ENCODE results near the gene MAOB. TPM values are rescaled to one million over a fixed set of nuclear protein-coding genes. Genes with fewer than 3 reads are reported as not detected.

The MAOB gene
- total RNA-seq, 1 experiment from 2014 or later, result not detected

GRCh38 chrX:43909141-43909540 is 26.9 kb upstream of the MAOB start:
- BruUV-seq (replicated peaks), result no TSS peak
- Histone ChIP-seq H3F3A (ENCODE audit: low read length, unreplicated experiment) (no peaks in the 10 kb centered on the region), H2AFZ (ENCODE audit: low read length) (no peak overlapping the region), H3K27me3 (ENCODE audit: low read length) (no peaks in the 10 kb centered on the region), H3K4me3 (ENCODE audit: low read length) (no peak overlapping the region), H3K9me3 (ENCODE audit: low read length) (no peaks in the 10 kb centered on the region), H3K4me1 (ENCODE audit: insufficient read depth, low read length) (no peaks in the 10 kb centered on the region), H3K79me2 (ENCODE audit: low read length) (no peaks in the 10 kb centered on the region), H3K4me2 (ENCODE audit: low read length) (no peak overlapping the region), H3K36me3 (ENCODE audit: low read depth, low read length) (no peaks in the 10 kb centered on the region), H3K9me2 (replicated peaks; ENCODE audit: low read length) (no peaks in the 10 kb centered on the region), H3K27ac (ENCODE audit: low read length) (no peak overlapping the region), H3K9ac (ENCODE audit: low read length) (no peak overlapping the region), H4K20me1 (ENCODE audit: low read length) (no peaks in the 10 kb centered on the region)
- POLR2A ChIA-PET (ENCODE audit: unreplicated experiment), result no interaction called here
- DNase-seq (no peak), ATAC-seq (no peak)
- CTCF ChIA-PET, result no interaction called here
- no peak for TF ChIP-seq EZH2 (IDR thresholded peaks at IDR 0.05; ENCODE audit: low read length, unreplicated experiment)
- intact Hi-C loops (cut with micrococcal nuclease), result no loop called here

- no peak for DNase-seq
- POLR2A ChIA-PET (ENCODE audit: unreplicated experiment), result no interaction called here
These were observed 17.9 kb upstream of the MAOB start for GRCh38 chrX:43899878-43900815.

GRCh38 chrX:43898406-43899035 is 16.3 kb upstream of the MAOB start:
- Histone ChIP-seq H3K27me3 (ENCODE audit: low read length) (peaks cover 4% of the 10 kb centered on the region; the same call in 1 of the 2 replicates), H3K9me3 (ENCODE audit: low read length) (no peaks in the 10 kb centered on the region), H3K4me2 (ENCODE audit: low read length) (no peak overlapping the region), H4K20me1 (ENCODE audit: low read length) (no peaks in the 10 kb centered on the region), H3K4me3 (ENCODE audit: low read length) (no peak overlapping the region), H3K36me3 (ENCODE audit: low read depth, low read length) (no peaks in the 10 kb centered on the region), H3K79me2 (ENCODE audit: low read length) (no peaks in the 10 kb centered on the region), H3K9ac (ENCODE audit: low read length) (no peak overlapping the region), H3F3A (ENCODE audit: low read length, unreplicated experiment) (no peaks in the 10 kb centered on the region), H3K4me1 (ENCODE audit: insufficient read depth, low read length) (no peaks in the 10 kb centered on the region), H3K9me2 (replicated peaks; ENCODE audit: low read length) (no peaks in the 10 kb centered on the region), H3K27ac (ENCODE audit: low read length) (no peak overlapping the region), H2AFZ (ENCODE audit: low read length) (no peak overlapping the region)
- CTCF ChIA-PET, result no interaction called here
- DNase-seq (peak; percentile 2), ATAC-seq (no peak)
- no TSS peak for BruUV-seq (replicated peaks)
- TF ChIP-seq EZH2phosphoT487 (IDR thresholded peaks at IDR 0.05; ENCODE audit: borderline replicate concordance, low read length) (no peak), CTCF (conservative IDR thresholded peaks at IDR 0.05; ENCODE audit: low read depth, low read length) (no peak), EZH2 (IDR thresholded peaks at IDR 0.05; ENCODE audit: low read length, unreplicated experiment) (no peak)
- POLR2A ChIA-PET (ENCODE audit: unreplicated experiment), result no interaction called here
- intact Hi-C loops (cut with micrococcal nuclease), result no loop called here

More at GRCh38 chrX:43899878-43900815, 17.9 kb upstream of the MAOB start:
- H3K4me1 ChIP-seq (ENCODE audit: insufficient read depth, low read length), result no peaks in the 10 kb centered on the region
- H3K27ac ChIP-seq (ENCODE audit: low read length), result no peak overlapping the region
- no peaks in the 10 kb centered on the region for H4K20me1 ChIP-seq (ENCODE audit: low read length)
- no peak overlapping the region for H3K4me2 ChIP-seq (ENCODE audit: low read length)
- no peak overlapping the region for H3K4me3 ChIP-seq (ENCODE audit: low read length)
- CTCF ChIA-PET, result no interaction called here
- H3K9me3 ChIP-seq (ENCODE audit: low read length), result no peaks in the 10 kb centered on the region
- ATAC-seq, result no peak
- no peaks in the 10 kb centered on the region for H3K79me2 ChIP-seq (ENCODE audit: low read length)
- peaks cover 4% of the 10 kb centered on the region; the same call in 1 of the 2 replicates for H3K27me3 ChIP-seq (ENCODE audit: low read length)
- no TSS peak for BruUV-seq (replicated peaks)
- H2AFZ ChIP-seq (ENCODE audit: low read length), result no peak overlapping the region
- no peaks in the 10 kb centered on the region for H3K9me2 ChIP-seq (replicated peaks; ENCODE audit: low read length)
- no peaks in the 10 kb centered on the region for H3K36me3 ChIP-seq (ENCODE audit: low read depth, low read length)
- no peak for TF ChIP-seq CTCF (conservative IDR thresholded peaks at IDR 0.05; ENCODE audit: low read depth, low read length)
- no peak for TF ChIP-seq EZH2 (IDR thresholded peaks at IDR 0.05; ENCODE audit: low read length, unreplicated experiment)
- TF ChIP-seq EZH2phosphoT487 (IDR thresholded peaks at IDR 0.05; ENCODE audit: borderline replicate concordance, low read length), result no peak
- no peak overlapping the region for H3K9ac ChIP-seq (ENCODE audit: low read length)
- no peaks in the 10 kb centered on the region for H3F3A ChIP-seq (ENCODE audit: low read length, unreplicated experiment)
- intact Hi-C loops (cut with micrococcal nuclease), result no loop called here

Data from PC-3 (cell line).